HEK293 (cell line): Measurements from ENCODE around the gene JKAMP.

Experiments used
- CTCF ChIA-PET: fragments of 350-600 bp; formaldehyde crosslinking; extraction: SDS; loops from one replicate; lab custom pipeline; 2021; ENCODE audit warnings: antibody characterized with exemption; lab: Yijun Ruan, JAX
- POLR2A ChIA-PET: fragments of 300-600 bp; formaldehyde crosslinking; extraction: SDS; loops from one replicate; lab custom pipeline; 2020; ENCODE audit warnings: antibody characterized with exemption, inconsistent platforms; lab: Yijun Ruan, JAX
- H3K27ac ChIP-seq: fragments of 200-500 bp; sonication (Bioruptor generic); 2 replicates; pipeline ENCODE4 v1.5.1; 2014; ENCODE audit warnings: low read depth, low read length, control low read depth, inconsistent platforms; ENCODE audit errors: extremely low read depth
- H3K36me3 ChIP-seq, 2 experiments: fragments of 200-500 bp in 1 of 2; sonication (Bioruptor generic) in 1 of 2; 1 replicate in 1 of 2; 2 replicates in 1 of 2; pipeline ENCODE4 v1.5.1; 2014 to 2017; ENCODE audit warnings: inconsistent platforms in 2 of 2, low read length in 2 of 2; ENCODE audit not compliant: control insufficient read depth in 2 of 2, insufficient read depth in 1 of 2
- H3K4me1 ChIP-seq: fragments of 200-500 bp; sonication (Bioruptor generic); 2 replicates; pipeline ENCODE4 v1.5.1; 2014; ENCODE audit warnings: mild to moderate bottlenecking, low read length, inconsistent platforms; ENCODE audit not compliant: control insufficient read depth, insufficient read depth
- H3K4me3 ChIP-seq: 2 replicates; pipeline ENCODE4 v1.5.1; 2011; ENCODE audit warnings: low read depth, mild to moderate bottlenecking, control low read depth, low read length, moderate library complexity
- H3K9me3 ChIP-seq: fragments of 200-500 bp; sonication (Bioruptor generic); 2 replicates; pipeline ENCODE4 v1.5.1; 2014; ENCODE audit warnings: low read depth, low read length, inconsistent platforms; ENCODE audit not compliant: control insufficient read depth, insufficient read depth
- EGR2 ChIP-seq: fragments of 450-650 bp; formaldehyde crosslinking; IDR thresholded peaks from 2 replicates; pipeline ENCODE4 v1.5.1; 2016; ENCODE audit warnings: low read depth, missing biosample characterization, missing genetic modification characterization
- MEIS1 ChIP-seq: sonication (generic); formaldehyde crosslinking; IDR thresholded peaks from 2 replicates; pipeline ENCODE4 v1.8.1; 2022; ENCODE audit warnings: missing genetic modification reagents, mild to moderate bottlenecking, borderline replicate concordance
- OVOL3 ChIP-seq: fragments of 450-650 bp; formaldehyde crosslinking; IDR thresholded peaks from 2 replicates; pipeline ENCODE4 v1.5.1; 2016; ENCODE audit warnings: missing biosample characterization, missing genetic modification characterization
- SALL2 ChIP-seq: fragments of 450-650 bp; formaldehyde crosslinking; IDR thresholded peaks from 2 replicates; pipeline ENCODE4 v1.5.0; 2017; ENCODE audit warnings: missing biosample characterization, mild to moderate bottlenecking, missing genetic modification characterization, borderline replicate concordance
- ZBTB49 ChIP-seq: fragments of 450-650 bp; formaldehyde crosslinking; IDR thresholded peaks from 2 replicates; pipeline ENCODE4 v1.5.1; 2016; ENCODE audit warnings: missing biosample characterization, missing genetic modification characterization, low read depth
- ZNF155 ChIP-seq: fragments of 450-650 bp; formaldehyde crosslinking; IDR thresholded peaks from 2 replicates; pipeline ENCODE4 v1.5.1; 2016; ENCODE audit warnings: missing biosample characterization, missing genetic modification characterization
- ZNF169 ChIP-seq: fragments of 450-650 bp; formaldehyde crosslinking; IDR thresholded peaks from 2 replicates; pipeline ENCODE4 v1.5.1; 2016; ENCODE audit warnings: missing biosample characterization, missing genetic modification characterization
- ZNF211 ChIP-seq: fragments of 450-650 bp; formaldehyde crosslinking; IDR thresholded peaks from 2 replicates; pipeline ENCODE4 v1.5.1; 2016; ENCODE audit warnings: low read depth, missing biosample characterization, missing genetic modification characterization
- ZNF214 ChIP-seq: fragments of 450-650 bp; formaldehyde crosslinking; IDR thresholded peaks from 2 replicates; pipeline ENCODE4 v1.5.1; 2017; ENCODE audit warnings: missing biosample characterization, mild to moderate bottlenecking, missing genetic modification characterization, borderline replicate concordance
- ZNF223 ChIP-seq: fragments of 450-650 bp; formaldehyde crosslinking; IDR thresholded peaks from 2 replicates; pipeline ENCODE4 v1.5.1; 2016; ENCODE audit warnings: missing biosample characterization, missing genetic modification characterization
- ZNF23 ChIP-seq: fragments of 450-650 bp; formaldehyde crosslinking; IDR thresholded peaks from 2 replicates; pipeline ENCODE4 v1.5.1; 2016; ENCODE audit warnings: missing biosample characterization, missing genetic modification characterization, borderline replicate concordance
- ZNF274 ChIP-seq, 2 experiments: fragments of 200-500 bp in 1 of 2; fragments of 450-650 bp in 1 of 2; sonication (Bioruptor generic) in 1 of 2; formaldehyde crosslinking in 1 of 2; IDR thresholded peaks; 2 replicates each; pipeline versions ENCODE4 v1.5.1 to v1.6.1; 2014 to 2016; ENCODE audit warnings: borderline replicate concordance in 1 of 2, inconsistent platforms in 1 of 2, low read length in 1 of 2, missing biosample characterization in 1 of 2, missing genetic modification characterization in 1 of 2
- ZNF341 ChIP-seq: fragments of 450-650 bp; formaldehyde crosslinking; IDR thresholded peaks from 2 replicates; pipeline ENCODE4; 2016; ENCODE audit warnings: low read depth, missing biosample characterization, missing genetic modification characterization
- ZNF350 ChIP-seq: fragments of 450-650 bp; formaldehyde crosslinking; IDR thresholded peaks from 2 replicates; pipeline ENCODE4 v1.5.0; 2017; ENCODE audit warnings: missing biosample characterization, mild to moderate bottlenecking, missing genetic modification characterization
- ZNF398 ChIP-seq: fragments of 450-650 bp; formaldehyde crosslinking; IDR thresholded peaks from 2 replicates; pipeline ENCODE4 v1.5.1; 2017; ENCODE audit warnings: missing biosample characterization, missing genetic modification characterization
- ZNF416 ChIP-seq: fragments of 450-650 bp; formaldehyde crosslinking; IDR thresholded peaks from 2 replicates; pipeline ENCODE4 v1.5.1; 2016; ENCODE audit warnings: missing biosample characterization, missing genetic modification characterization
- ZNF580 ChIP-seq: fragments of 450-650 bp; formaldehyde crosslinking; IDR thresholded peaks from 2 replicates; pipeline ENCODE4 v1.5.1; 2016; ENCODE audit warnings: missing biosample characterization, missing genetic modification characterization
- ZNF600 ChIP-seq: fragments of 450-650 bp; formaldehyde crosslinking; IDR thresholded peaks from 2 replicates; pipeline ENCODE4 v1.5.1; 2016; ENCODE audit warnings: missing biosample characterization, missing genetic modification characterization
- ZNF610 ChIP-seq: fragments of 450-650 bp; formaldehyde crosslinking; IDR thresholded peaks from 2 replicates; pipeline ENCODE4 v1.5.1; 2016; ENCODE audit warnings: missing biosample characterization, missing genetic modification characterization, borderline replicate concordance
- ZNF623 ChIP-seq: fragments of 450-650 bp; formaldehyde crosslinking; IDR thresholded peaks from 2 replicates; pipeline ENCODE4 v1.5.1; 2016; ENCODE audit warnings: missing biosample characterization, missing genetic modification characterization
- ZNF785 ChIP-seq: fragments of 450-650 bp; formaldehyde crosslinking; IDR thresholded peaks from 2 replicates; pipeline ENCODE4 v1.5.1; 2016; ENCODE audit warnings: missing biosample characterization, missing genetic modification characterization
- ZNF792 ChIP-seq: fragments of 450-650 bp; formaldehyde crosslinking; IDR thresholded peaks from 2 replicates; pipeline ENCODE4 v1.5.1; 2016; ENCODE audit warnings: missing biosample characterization, missing genetic modification characterization
- ZNF830 ChIP-seq: fragments of 450-650 bp; IDR thresholded peaks from 2 replicates; pipeline ENCODE4 v1.5.0; 2018; ENCODE audit warnings: missing biosample characterization, missing genetic modification characterization, low read depth, mild to moderate bottlenecking, moderate library complexity

JKAMP gene

GRCh38 chr14:59475709-59476108 lies 8.6 kb upstream of the JKAMP start:
- H3K4me3 ChIP-seq: no peak overlapping the region
- POLR2A ChIA-PET: interaction anchor here (1.0 kb wide), 1 partner anchor 9 kb away, joined by 3 read pairs; the partner anchor contains the start of genes JKAMP and L3HYPDH
- TF ChIP-seq ZNF155 (tag by site-specific recombination): no peak
- TF ChIP-seq ZNF398 (tag by site-specific recombination): no peak
- no peak for TF ChIP-seq ZNF214 (tag by site-specific recombination)
- no peak for TF ChIP-seq ZNF23 (tag by site-specific recombination)
- no peak for TF ChIP-seq ZNF211 (tag by site-specific recombination)
- no peak for TF ChIP-seq OVOL3 (tag by site-specific recombination)
- no peak for TF ChIP-seq ZNF416 (tag by site-specific recombination)
- no peak overlapping the region for H3K27ac ChIP-seq
- H3K9me3 ChIP-seq: no peaks in the 10 kb centered on the region
- no peaks in the 10 kb centered on the region for H3K4me1 ChIP-seq
- CTCF ChIA-PET: interaction anchor here (1.1 to 2.1 kb wide), 2 partner anchors 9 to 13 kb away, joined by 3 to 5 read pairs; partner anchors contain the start of genes JKAMP and L3HYPDH
- peaks cover 48 to 79% of the 10 kb centered on the region in 2 experiments for H3K36me3 ChIP-seq

- no peaks in the 10 kb centered on the region for H3K9me3 ChIP-seq
- peaks cover 34 to 59% of the 10 kb centered on the region in 2 experiments for H3K36me3 ChIP-seq
- no peak for TF ChIP-seq ZNF169 (tag by site-specific recombination)
- no peak for TF ChIP-seq ZNF785 (tag by site-specific recombination)
- TF ChIP-seq ZNF623: no peak
- TF ChIP-seq ZNF350 (tag by site-specific recombination): no peak
- no peak for TF ChIP-seq ZNF600 (tag by site-specific recombination)
- no peak for TF ChIP-seq ZNF580 (tag by site-specific recombination)
- TF ChIP-seq SALL2: no peak
- TF ChIP-seq ZNF610 (tag by site-specific recombination): no peak
- no peak for TF ChIP-seq ZNF223 (tag by site-specific recombination)
- no peak for TF ChIP-seq ZBTB49 (tag by site-specific recombination)
- TF ChIP-seq ZNF830 (tag by site-specific recombination): no peak
- TF ChIP-seq MEIS1 (CRISPR knock-in tag): no peak
- TF ChIP-seq EGR2 (tag by site-specific recombination): no peak
- no peak for TF ChIP-seq ZNF792 (tag by site-specific recombination)
- no peak for TF ChIP-seq ZNF341 (tag by site-specific recombination)
- TF ChIP-seq ZNF274 (IDR thresholded peaks at IDR 0.05; ENCODE audit: low read length): no peak
- no peak for TF ChIP-seq ZNF274 (tag by site-specific recombination; IDR thresholded peaks at IDR 0.05; ENCODE audit: borderline replicate concordance)
- no peaks in the 10 kb centered on the region for H3K4me1 ChIP-seq
- CTCF ChIA-PET: no interaction called here
- H3K27ac ChIP-seq: no peak overlapping the region
- H3K4me3 ChIP-seq: no peak overlapping the region
- POLR2A ChIA-PET: no interaction called here
Measured at GRCh38 chr14:59478540-59478939, 5.8 kb upstream of the JKAMP start.
